ENCODE results near the gene CTNNA2.

The CTNNA2 gene

DNA sequence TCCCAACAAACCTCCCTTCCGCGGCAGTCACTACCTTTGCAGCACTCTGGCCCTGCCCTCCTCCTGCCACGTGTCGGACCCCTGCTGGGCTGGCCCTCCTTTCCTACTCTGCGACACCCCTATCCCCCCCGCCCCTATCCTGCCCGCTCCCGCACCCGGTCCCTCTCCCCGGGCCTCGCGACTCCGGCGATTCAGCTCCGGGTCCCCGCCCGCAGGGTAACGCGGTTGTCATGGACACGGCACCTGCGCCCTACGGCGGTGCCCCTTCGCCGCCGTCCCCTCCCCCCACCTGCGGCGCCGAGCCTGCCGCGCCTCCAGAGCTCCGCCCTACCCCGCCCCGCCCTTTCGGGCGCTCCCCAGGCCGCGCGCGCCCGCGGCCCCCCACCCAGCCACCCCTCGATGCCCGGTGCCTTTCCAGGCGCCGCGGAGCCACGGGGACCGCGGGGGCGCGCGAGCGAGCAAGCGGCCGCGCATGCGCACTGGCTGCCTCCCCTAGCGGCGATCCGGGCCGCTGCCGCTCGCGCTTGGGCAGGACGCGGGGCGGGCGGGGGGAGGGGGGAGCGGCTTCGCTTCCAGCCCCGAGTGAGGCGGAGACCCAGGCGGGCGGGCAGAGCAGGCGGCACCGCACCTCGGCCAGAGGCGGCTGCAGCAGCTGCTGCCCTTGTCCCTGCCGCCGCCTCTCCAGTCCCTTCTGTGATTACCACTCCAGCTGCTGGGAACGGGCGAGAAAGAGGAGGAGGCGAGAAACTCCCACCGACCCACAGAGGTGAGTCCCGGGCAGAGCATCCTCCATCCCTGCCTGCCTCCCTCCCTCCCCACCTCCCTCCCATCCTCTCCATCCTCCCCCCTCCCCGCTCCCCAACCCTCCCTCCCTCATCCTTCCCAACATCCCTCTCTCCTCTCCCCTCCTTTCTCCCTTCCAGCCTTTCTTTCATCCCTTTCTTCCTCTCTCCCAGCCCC lies at the start of gene CTNNA2:
Gene CTNNA2 (plus strand): TSS at position 610 of the 960 bp plus-strand sequence.
- no peak for DNase-seq (ENCODE audit: low read depth)

DNA sequence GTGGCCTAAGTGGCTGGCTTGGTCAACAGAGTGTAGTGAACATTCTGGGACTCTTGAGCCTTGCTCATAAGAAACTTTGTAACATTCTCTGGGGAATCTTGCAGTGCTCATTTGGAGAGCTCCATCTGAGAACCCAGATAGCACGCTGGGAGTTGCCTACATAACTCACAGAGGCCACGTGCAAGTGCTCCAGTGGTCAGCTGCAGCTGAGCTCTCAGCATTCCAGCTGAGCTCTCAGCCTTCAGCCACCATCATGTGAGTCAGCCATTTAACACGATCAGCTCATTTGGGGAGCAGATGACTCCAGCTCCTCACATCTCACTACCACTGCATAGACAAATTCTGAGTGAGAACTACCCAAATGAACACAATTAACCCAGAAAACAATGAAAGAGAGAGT lies 25.5 kb upstream of the CTNNA2 start:
- DNase-seq (ENCODE audit: low read depth), result no peak

DNA sequence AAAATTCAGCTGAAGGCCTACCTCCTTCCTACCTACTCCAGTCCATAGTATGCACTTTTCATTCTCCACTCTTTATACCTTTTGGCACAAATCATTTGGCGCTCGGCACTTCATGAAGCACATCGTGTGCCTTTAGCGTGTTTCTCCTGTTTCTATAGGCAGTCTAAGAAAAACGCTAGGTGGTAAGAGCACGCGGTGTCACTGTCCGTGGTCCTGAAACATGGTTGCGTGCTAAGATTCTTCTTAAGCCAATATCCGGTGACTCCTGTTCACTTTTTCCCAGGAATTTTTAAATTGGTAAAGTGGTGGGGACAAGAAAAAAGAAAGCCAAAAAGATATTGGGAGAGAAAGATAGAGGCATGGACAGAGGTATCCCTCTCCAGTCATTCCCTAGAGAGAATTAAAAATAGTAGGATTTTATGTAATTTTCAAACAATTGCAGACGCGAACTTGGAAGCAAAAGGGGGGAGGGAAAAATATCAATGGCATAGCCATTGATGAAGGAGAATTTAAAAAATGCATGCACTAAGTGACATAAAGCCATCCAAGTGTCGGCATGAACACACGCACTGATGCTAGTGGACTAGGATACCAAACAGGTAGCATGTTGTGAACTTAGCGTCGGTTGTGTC lies 1.4 kb upstream of the CTNNA2 start:
- DNase-seq (ENCODE audit: low read depth), result no peak

- no peak for DNase-seq (ENCODE audit: low read depth)
Measured at GRCh38 chr2:79513711-79514110, 860 bp downstream of the CTNNA2 start.

DNA sequence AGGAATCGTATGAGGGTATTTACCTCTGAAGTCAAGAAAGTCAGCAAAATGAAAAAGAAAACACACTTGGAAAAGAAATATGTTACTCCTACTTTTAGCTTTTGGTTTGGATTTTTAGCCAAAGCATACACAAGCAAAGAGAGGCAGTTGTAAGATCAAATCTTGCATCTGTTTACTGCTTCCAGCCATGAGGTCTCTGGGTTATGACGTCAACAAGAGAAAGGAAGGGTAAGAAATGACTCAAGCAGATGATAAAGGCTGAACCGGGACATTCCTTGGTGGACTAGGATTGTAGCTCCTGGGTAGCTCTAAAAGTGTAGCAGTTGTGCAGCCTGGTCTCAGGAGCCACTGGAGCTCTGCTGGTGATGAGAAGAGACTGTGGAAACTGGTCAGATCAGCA lies 16.8 kb downstream of the CTNNA2 start:
- DNase-seq (ENCODE audit: low read depth), result no peak

GRCh38 chr2:79530443-79530842 lies 17.6 kb downstream of the CTNNA2 start:
- no peak for DNase-seq (ENCODE audit: low read depth)

DNA sequence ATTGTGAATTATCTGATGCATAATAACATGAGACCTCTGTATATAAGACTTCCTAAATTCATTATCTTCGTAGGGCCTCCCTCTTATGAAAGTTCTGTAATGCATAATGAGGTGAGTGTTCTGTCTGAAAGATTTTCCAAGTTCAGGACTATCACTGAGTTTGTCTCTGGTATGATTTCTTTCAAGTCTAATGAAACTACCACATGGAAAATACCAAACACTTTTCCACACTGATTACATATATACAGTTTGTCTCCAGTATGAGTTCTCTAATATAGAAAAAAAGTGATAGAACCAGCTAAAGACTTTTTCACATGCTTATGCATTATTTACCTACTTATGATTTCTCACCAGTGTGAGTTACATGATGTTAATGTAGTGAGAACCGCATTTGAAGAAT lies 34.7 kb downstream of the CTNNA2 start:
- no peak for DNase-seq (ENCODE audit: low read depth)

GRCh38 chr2:79552653-79553052 lies 39.8 kb downstream of the CTNNA2 start:
- DNase-seq (ENCODE audit: low read depth), result no peak

DNA sequence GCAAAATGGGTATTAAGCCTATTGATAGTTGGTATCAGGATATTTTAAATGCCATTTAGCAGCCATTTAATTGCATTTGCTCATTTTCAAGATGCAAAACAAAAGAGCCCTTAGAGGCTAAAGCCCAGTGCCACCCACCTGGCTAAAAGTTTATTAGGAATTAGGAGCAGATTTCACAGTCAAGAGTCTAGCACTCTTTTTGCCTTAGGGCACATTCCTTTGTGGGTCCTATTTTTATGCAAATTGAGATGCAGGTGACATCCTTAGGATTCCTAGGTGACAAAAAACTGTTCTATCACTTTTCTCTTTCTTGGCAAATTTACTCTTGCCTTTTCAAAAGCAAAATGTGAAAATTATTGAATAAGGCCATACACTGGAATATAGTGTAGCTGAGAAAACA lies 42.0 kb downstream of the CTNNA2 start:
- DNase-seq (ENCODE audit: low read depth), result no peak

DNA sequence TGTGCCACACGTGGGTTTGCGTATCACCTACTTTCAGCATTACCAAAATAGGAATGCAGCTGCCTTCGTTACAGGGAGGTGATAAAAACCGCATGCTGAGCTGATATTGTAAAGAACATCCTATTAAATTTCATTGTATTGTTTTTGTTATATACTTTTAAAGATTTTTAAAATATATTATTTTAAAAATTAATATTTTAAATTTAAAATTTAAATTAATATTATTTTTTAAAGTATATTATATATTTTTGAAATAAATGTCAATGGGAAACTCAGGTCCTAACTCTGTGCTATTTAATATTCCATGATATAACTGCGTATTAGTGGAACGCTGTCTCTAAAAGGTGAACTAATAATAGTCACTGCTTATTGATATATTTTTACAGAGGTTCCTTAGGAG lies 51.2 kb downstream of the CTNNA2 start:
- DNase-seq (ENCODE audit: low read depth), result no peak

DNA sequence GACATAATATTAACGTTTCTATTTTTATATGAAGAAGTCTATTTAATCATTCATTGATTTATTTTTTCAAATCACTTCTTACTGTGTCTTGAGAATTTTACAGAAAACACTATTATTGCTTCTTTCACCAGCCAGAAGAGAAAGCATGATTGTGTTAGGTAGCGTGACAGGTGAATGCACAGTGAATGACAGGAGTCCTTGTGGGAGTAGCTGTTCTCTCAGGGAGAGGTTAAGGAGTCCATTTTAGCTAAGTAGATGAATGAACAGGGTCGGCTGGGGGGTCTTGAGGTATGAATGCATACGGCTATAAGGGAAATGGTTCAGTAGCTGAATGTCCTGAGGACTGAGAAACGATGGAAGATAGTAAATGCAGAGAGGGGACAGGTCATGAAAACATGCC lies 56.2 kb downstream of the CTNNA2 start:
- DNase-seq (ENCODE audit: low read depth), result no peak

GRCh38 chr2:79573895-79574674 lies 61.2 kb downstream of the CTNNA2 start:
- no peak for DNase-seq (ENCODE audit: low read depth)

- no peak for DNase-seq (ENCODE audit: low read depth)
Measured at GRCh38 chr2:79576451-79576850, 63.6 kb downstream of the CTNNA2 start.

DNA sequence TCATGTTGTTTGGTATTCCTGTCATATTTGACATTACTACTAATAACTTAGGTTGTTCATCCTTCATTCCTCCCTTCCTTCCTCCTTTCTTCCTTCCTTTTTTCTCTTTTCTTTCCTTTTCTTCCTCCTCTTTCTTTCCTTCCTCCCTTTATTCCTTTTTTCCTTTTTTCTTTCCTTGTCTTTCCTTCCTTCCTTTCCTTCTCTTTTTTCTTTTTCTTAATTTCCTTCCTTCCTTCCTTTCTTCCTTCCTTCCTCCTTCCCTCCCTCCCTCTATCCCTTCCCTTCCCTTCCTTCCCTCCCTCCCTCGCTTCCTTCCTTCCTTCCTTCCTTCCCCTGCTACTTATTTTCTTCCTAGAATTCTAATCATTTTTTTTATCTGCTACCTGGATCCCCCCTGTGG lies 66.1 kb downstream of the CTNNA2 start:
- no peak for DNase-seq (ENCODE audit: low read depth)

DNA sequence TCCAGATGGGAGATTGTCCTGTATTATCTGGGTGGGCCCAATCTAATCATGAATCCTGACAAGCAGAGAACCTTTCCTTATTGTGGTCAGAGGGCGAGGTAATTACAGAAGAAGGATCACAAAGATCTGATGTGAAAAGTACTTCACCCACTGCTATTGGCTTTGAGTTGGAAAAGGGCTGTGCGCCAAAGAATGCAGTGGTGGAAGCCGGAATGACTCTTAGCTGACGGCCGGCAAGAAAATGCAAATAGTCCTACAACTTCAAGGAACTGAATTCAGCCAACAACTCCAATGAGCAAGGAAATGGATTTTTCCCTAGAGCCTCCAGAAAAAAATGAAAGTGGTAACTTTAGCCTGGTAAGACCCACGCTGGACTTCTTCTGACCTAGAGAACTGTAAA lies 67.3 kb downstream of the CTNNA2 start:
- no peak for DNase-seq (ENCODE audit: low read depth)

DNA sequence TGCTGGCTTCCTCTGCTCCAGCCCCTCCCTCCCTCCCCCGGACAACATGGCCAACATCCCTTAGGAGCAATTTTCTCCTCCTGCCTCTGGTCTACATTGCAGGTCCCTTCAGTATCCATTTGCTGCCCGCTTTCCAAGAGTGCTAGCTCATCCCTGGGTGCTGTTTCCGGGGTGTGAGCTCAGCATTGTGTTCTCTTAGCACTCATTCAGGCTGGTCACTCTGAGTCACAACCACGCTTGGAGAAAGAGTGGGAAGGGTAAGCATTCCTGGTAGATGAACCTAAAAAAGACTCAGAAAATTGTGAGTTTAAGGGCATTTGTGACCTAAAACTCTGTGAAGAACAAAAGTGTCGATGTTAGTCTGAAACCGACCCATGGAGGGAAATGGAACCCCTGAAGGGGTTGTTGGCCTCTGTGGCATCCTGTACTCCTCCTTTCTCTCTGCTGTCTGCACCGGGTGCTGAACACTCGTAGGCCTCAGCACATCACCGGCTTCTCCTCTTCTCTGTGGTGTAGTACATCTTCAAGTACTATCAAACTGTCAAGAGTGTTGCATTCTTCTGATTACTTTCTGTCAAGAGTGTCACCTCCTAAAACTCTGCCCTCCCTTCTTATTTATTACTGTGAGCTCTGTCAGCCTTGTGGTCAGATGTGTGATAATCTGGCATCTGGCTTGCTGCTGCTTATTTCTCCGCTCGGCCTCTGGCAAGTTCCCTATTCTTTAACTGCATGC lies 73.0 kb downstream of the CTNNA2 start:
- no peak for DNase-seq (ENCODE audit: low read depth)

- DNase-seq (ENCODE audit: low read depth), result no peak
Measured at GRCh38 chr2:79591281-79591680, 78.4 kb downstream of the CTNNA2 start.

GRCh38 chr2:79593237-79593867 lies 80.5 kb downstream of the CTNNA2 start:
- no peak for DNase-seq (ENCODE audit: low read depth)

DNA sequence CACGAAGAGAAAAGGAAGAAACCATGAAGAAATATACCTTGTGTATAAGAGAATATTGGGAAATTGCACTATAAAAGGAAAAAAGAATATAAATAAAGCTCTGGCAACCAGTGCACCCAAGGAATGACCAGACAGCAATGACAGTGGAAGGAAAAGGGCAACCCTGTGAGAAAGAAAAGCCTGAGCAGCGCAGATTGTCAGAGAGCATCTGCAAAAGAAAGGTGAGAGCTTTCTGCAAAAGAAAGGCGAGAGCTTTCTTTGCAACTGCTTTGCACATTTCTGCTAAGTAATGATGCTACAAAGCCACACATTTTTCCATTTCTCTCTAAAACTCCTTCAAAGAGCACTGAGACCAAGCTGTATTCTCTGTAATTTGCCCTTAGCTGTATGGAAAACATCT lies 83.6 kb downstream of the CTNNA2 start:
- DNase-seq (ENCODE audit: low read depth), result no peak

DNA sequence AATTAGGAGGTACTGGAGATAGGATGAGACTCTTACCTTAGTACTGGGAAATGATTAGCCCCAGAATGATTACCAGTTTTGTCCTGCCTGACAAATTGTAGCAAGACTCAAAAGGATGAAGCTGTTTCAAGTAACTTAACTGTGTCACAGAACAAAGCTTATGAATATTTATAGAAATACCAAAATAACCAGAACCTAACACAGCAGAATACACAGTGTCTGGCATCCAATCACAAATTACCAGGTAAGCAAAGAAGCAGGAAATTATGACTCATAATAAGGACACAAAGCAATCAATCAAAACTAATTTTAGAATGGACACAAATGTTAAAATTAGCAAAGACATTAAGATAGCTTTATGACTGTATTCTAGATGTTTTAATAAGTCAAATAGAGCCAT lies 91.9 kb downstream of the CTNNA2 start:
- no peak for DNase-seq (ENCODE audit: low read depth)

DNA sequence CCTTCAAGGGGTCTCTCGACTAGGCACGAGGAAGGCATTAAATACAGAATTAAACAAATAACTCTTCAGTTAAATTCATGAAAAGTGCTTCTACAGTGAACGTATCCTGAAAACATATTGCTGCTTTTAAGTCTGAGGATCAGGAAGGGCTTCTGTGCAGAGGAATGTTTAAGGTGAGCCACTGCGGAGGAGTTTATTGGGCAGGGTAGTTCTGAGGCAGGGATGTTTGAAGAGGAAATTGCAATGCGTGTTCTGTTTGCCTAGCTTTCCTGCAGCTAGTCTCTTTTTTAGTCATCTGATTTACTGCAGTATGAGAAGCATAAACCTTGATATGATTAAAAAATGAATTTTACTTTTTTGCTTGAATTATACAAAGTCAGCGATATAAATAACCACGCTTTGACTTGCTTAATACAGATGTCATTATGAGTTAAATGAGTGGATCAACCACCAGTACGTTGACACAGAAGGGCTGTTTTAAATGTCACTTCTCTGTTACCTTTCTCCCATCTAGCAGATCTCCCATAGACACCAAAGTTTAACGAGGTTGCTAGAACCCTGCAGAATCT lies 98.7 kb downstream of the CTNNA2 start:
- no peak for DNase-seq (ENCODE audit: low read depth)

All from activated T-helper 9 cell treated with anti-CD3 and anti-CD28 coated beads, Interleukin-2, amount 50 U/mL, for 16 hours (primary cell).